Left forelimb (tissue), 1 donor: ENCODE measurements around the gene OR2Y1.
"Not testable (repeated sequence)": the region's sequence is repeated elsewhere in the genome, so short reads cannot be mapped to it uniquely, and the experiment has no call there.

Experiments
- DNase-seq: peaks from one replicate; pipeline ENCODE4 v3.0.0-alpha.2; 2018; ENCODE audit warnings: low spot score

Gene OR2Y1, protein sequence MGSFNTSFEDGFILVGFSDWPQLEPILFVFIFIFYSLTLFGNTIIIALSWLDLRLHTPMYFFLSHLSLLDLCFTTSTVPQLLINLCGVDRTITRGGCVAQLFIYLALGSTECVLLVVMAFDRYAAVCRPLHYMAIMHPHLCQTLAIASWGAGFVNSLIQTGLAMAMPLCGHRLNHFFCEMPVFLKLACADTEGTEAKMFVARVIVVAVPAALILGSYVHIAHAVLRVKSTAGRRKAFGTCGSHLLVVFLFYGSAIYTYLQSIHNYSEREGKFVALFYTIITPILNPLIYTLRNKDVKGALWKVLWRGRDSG

DNA sequence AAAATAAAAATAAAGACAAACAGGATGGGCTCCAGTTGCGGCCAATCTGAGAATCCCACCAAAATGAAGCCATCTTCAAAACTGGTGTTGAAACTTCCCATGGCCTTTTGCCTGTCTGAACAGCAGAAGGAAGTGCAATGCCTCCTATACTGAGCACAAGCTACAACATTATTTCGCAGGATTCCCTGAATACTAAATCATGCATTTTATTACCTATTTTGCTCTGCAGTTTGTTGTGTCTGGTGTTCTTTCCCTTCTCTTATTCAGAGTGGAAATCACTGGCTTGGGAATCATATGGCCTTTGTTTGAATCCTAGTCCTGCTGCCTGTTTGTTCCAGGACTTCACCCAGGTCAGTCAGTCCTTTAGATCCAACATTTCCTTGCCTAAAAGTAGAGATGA is at the start of gene OR2Y1:
Gene OR2Y1 (minus strand): TSS at position 101 of the 400 bp plus-strand sequence. CDS start 0 bp downstream, at position 101.
- no peak for DNase-seq

DNA sequence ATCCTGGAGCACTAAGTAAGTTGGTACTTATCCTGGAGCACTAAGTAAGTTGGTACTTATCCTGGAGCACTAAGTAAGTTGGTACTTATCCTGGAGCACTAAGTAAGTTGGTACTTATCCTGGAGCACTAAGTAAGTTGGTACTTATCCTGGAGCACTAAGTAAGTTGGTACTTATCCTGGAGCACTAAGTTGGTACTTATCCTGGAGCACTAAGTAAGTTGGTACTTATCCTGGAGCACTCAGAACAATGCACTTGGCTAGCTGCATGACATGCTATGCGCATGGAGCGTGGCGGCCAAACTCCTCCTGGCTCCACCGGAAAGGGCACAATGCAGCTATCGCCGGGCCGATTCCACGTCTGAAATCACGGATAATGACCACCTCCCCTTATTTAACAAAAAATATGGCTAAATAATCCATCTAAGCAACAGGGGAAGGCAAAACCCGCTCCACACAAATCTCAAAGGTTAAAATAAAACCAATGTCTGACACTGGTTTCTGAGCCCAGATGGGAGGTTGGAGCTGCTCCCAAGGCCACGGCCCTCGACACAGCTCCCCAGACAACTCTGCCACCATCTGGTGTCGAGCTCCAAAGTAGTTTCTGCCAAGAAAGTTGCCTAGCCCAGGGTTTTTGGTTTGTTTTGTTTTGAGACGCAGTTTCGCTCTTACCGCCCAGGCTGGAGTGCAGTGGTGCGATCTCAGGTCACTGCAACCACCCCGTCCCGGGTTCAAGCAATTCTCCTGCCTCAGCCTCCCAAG is 49.0 kb upstream of the OR2Y1 start:
- DNase-seq: not testable (repeated sequence)

DNA sequence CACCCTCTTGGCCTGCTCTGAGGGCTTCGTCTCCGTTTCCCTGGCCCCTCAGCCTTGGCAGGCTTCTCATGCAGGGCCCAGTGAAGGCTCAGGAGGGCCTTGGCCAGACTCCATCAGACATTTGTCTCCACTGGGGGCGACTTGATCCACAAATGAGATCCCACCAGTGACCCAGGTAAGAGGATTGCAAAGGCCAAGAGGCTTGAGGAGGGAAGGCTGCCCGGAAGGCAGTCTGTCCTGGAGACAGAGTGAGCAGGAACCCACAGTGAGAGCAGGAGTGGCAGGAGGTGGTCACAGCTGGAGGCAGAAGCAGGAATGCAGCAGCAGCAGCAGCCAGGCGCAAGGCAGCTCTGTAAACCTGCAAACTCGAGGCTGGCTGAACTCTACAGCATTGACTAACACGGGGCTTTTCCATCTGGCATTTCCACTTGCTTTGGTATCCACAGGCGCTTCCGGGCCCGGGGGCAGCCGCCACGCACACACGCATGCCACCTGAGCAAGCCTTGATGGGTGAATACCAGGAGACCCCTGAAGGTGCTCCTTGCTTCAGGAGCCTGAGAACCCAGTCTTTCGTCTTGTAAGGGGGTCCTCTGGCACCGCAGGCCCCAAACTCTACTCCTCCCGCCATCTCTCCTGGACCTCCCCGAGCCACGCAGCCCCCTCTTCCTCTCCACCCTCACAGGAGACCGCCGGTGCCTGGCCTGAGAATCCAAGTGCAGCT is 48.0 kb upstream of the OR2Y1 start:
- DNase-seq: no peak

DNA sequence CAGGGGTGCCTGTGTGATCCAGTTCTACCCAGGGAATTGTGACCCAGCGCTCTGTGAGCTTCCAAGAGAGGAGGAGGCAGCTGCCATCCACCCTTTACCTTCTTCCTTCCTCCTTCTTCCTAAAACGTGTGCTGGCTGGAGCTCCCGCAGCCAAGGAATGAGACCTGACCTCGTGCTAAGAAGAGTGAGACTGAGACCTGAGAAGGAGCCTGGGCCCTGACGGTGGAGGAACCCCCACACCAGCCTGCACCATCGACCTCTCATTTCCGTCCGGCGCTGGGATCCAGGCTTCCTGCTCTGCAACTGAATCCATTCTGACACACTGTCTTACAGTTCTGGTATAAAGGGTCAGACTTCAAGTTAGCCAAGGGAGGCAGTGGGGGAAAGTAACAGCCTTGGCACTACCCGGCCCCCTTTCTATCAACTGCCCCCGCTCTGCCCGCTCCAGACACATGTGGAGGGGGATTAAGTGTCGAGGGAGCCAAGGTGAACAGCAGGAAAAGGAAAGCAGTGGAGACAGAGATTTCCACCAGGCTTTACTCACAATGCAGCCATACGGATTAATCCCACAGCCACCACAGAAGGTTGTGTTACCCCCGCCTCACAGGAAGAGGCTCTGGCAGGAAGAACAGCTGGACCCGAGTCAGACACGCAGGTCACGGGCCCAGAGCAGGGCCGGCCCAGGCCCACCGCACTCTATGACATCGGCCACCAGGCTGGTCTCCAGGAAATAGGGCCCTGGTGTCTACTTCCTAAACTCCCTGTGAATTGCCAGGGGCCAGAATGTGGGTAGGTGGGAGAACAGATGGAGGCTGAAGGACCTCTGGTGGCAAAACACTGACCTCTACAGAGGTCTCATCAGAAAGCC is 46.9 kb upstream of the OR2Y1 start:
- no peak for DNase-seq

DNA sequence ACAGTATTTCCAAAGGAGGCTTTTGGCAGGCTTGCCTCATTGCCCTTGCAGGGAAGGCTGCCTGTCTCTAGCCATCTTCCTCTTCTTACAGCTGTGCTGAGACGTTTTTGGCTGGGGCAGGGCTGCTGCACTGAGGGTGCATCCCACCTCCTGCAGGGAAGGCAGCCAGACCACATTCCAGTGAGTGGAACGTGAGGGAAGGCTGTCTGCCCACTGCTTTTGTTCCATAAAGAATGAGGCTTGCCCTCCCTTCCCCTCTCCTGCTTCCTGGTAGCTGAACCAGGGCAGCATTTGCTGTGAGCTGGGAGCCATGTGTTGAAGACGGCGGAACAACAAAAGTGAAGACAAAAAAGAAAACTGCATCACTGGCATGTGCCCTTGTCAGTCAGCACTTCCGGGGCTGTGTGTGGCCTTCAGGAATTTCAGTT is 46.0 kb upstream of the OR2Y1 start:
- peak; percentile 82 for DNase-seq

DNA sequence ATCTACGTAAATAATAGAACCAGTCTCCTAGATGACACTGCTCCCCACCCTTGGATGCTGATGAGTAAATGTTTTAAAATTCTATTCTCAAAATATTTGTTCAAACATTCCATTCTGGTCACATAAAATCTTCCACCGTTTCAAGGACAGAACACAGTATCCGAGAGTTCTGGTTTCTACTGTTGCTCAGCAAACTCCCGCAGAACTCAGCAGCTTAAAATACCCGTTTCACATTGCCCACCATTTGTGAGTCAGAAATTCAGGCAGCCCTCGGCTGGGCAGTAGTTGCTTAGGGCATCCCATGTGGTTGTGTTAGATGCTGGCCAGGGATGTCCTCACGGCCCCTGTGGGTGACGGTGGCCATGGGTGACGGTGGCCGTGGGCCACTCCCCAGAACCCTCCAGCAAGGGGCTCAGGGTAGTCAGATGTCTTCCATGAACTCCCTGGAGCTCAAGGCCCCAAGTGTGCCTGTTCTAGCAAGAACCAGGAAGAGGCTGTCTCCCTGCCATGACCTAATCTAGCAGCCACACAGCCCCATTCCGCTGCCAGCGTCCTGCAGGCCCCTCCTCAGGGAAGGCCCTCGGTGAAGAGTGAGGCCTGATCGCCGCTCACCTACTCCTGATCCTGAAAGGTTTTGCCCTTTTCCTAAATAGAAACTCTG is 45.4 kb upstream of the OR2Y1 start:
- no peak for DNase-seq

DNA sequence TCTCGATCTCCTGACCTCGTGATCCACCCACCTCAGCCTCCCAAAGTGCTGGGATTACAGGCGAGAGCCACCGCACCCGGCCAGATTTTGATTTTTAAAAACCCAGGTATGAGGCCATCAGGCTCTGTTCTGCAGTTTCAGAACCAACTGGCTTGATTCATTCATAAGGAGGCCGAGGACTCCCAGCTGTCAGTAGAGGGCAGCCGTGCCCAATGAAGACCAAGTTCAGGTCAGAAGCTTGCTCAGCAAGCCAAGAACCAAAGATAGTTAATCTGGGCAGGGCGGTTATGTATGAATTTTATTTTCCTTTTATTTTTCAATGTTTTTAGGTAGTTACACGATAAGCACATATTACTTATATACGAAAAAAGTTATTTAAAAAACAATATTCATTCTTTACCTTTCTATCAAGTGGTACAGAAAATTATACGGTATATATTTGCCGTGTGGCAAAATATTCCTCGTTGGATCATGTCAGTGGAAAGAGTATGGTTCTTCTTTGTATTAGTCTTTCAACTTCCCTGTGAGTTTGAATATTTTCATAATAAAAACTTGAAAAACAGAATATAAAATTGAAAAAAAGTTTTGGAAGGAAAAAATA is 44.7 kb upstream of the OR2Y1 start:
- DNase-seq: no peak

DNA sequence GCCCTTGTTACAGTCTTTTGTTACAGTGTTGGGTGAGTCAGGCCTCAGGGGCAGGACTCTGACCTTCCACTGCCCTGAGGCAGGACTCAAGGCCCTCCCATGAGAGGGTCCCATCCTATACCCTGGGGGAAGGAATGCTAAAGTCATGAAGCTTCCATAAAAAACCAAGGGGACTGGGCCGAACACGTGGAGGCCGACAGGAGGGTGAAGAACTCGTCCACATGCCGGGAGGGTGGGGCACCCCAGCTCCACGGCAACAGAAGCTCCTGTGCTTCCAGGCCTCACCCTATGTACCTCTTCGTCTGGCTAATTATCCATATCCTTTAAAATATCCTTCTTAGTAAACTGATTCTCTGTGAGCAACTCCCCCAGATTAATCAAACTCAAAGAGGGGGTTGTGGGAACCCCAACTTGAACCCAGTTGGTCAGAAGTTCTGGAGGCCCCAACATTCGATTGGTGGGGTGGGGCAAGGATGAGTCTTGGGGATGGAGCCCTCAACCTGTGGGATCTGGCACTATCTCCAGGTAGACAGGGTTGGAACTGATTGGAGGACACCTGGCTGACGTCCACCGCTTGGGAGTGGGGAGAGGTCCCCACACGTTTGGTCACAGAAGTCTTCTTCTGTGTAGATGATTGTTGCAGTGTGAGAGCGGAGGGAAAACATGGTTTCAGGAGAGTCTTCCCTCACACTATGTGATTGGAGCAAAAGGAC is 43.6 kb upstream of the OR2Y1 start:
- DNase-seq: no peak

DNA sequence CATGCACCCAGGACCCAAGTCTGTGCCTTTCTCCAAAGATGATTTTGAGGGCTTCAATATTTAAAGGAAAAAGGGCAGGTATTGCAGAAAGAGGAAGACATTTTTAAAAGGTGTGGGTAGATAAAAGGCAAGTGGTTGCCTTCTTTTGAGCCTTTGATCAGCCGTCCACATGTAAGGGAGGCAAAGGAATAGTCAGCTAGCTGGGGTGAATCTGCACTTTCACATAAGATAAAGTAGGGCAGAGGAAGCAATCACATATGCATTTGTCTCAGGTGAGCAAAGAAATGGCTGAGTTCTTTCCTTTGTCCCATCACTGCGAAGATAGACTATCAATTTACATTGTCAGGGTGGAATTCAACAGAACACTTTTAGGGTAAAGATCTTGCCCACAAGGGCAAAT is 42.9 kb upstream of the OR2Y1 start:
- no peak for DNase-seq

DNA sequence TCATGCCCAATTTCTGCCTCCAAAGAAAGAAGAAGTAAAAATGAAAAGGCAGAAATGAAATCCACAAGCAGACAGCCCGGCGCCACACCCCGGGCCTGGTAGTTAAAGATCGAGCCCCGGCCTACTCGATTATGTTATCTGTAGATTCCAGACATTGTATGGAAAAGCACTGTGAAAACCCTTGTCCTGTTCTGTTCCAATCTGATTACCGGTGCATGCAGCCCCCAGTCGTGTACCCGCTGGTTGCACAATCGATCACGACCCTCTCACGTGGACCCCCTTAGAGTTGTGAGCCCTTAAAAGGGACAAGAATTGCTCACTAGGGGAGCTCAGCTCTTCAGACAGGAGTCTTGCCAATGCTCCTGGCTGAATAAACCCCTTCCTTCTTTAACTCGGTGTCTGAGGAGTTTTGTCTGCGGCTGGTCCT is 42.1 kb upstream of the OR2Y1 start:
- DNase-seq: not testable (repeated sequence)

DNA sequence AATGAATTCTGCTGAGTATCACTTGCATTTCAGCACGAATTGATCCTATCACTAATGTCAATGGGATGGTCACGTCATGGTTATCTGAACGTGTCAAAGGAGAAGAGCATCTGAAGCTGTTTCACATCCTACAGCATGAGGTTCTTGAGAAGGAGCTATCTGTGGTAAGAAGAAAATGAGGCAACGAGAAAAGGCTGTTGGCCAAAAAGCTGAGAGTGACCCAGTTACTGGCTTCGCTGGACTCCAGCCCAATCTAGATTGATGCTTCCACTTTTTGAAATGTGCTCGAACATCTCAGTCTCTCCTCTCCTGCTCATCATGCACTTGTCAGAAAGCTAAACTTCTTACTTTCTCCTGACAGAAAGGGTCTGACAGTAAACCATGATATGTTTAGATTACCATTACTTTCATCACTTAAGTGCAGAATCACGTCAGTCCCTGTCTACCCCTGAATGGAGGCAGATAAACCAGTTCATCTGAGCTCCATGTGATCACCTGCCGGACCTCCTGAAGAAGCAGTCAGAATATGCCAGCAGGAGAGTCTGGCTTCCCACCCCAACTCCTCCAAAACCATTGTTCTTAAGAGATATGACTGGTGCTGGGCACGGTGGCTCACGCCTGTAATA is 40.2 kb upstream of the OR2Y1 start:
- DNase-seq: no peak

DNA sequence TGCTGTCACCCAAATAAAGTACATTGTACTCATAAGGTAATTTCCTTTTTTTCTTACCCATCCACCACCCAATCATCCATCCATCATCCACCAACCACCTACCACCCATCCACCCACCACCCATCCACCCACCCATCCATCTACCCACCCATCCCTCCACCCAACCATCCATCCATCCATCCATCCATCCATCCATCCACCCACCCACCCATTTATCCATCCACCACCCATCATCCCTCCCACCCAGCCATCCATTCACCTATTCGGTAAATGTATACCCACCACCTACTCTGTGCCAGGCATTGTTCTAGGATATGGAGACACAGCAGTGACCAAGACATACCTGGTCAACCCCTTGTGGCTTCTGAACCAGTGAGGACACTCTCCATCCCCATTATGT is 37.6 kb upstream of the OR2Y1 start:
- no peak for DNase-seq

DNA sequence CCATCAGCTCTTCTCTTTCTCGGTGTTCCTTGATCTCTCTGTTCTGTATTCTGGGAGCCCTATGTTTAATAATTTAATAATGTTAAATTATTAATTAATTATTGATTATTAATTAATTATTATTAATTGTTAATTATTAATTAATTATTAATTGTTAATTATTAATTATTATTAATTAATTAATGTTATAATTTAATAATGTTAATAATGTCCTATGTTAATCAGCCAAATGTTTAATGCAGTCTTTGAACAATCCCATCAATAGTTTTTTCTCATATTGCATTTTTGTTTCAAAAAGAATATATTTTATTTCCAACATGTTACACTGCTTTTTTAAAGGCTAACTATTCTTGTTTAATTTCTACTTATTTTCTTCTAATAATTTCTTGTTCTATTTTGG is 36.5 kb upstream of the OR2Y1 start:
- DNase-seq: no peak

DNA sequence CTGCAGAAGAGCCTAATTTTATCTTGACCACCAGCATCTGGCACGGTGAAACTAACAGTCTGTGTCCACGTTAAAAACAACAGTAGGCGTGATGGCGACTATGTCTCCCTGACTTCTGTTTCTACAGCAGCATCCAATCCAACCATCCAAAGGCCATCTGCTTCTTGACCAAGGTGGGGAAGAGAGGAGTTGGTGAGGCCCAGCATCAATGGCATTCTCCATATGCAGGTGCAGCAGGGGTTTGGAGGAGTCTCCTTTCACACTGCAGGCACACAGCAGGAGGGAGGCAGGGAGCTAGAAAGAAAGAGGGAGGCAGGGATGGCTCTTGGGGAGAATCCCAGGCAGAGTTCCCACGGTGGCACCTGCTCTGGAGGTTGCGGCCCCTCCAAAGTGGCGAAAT is 35.8 kb upstream of the OR2Y1 start:
- DNase-seq: no peak

DNA sequence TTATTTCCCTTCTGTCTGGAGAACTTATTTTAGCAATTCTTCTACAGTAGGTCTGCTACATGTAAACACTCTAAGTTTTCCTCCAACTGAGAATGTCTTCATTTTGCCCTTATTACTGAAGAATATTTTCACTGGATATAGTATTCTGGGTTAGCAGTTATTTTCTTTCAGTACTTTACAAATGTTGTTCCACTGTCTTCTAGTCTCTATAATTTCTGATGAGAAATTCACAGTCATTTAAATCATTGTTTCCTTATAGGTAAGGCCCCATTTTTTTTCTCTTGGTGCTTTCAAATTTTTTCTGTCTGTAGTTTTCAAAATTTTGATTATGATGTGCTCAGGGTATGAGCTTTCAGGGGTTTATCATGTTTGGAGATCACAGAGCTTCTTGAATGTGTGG is 32.0 kb upstream of the OR2Y1 start:
- no peak for DNase-seq

DNA sequence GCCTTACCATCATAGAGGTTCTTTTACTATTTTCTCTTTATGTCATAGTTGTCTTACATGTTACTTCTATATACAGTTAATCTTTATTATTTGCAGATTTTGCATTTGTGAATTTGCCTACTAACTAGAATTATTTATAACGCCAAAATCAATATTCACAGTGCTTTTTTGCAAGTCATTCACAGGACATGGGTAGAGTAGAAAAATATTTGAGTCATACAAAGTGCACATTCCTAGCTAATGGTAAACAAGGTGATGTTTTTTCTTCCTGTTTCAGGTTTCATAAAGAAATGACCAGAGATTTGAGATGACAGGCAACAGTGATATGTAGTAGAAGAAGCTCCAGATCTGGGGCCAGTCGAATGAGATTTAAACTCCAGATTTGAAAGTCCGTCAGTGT is 30.0 kb upstream of the OR2Y1 start:
- DNase-seq: no peak

DNA sequence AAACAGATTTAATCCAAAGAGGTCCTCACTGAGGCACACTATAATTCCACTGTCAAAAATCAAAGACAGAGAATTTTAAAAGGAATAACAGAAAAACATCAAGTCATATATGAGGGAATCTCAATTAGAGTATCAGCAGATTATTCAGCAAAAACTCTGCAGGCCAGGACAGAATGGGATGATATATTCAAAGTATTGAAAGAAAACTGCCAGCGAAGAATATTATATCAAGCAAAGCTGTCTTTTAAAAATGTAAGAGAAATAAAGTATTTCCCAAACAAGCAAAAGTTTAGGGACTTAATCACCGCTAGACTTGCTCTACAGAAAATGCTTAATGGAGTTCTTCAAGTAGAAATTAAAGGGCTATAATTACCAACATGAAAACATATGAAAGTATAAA is 15.7 kb upstream of the OR2Y1 start:
- DNase-seq: no peak

DNA sequence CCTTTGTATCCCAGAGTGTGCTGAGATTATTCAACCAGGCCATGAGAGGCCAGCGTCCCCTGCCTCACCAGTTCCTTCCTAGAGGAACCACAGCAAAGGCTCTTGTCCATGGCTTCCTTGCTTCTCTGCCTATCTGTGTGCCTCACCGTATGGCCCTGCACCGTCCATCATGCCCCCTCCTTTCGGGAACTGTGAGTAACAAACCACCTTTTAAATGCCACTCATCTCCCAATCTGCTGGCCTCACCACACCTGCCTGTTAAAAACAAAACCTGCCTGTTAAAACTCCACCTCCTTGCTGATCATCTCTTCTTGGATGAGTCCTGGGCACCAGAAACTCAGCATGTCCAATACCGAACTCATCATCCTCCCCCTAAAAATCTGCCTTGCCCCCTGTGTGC is 4.4 kb upstream of the OR2Y1 start:
- no peak for DNase-seq

DNA sequence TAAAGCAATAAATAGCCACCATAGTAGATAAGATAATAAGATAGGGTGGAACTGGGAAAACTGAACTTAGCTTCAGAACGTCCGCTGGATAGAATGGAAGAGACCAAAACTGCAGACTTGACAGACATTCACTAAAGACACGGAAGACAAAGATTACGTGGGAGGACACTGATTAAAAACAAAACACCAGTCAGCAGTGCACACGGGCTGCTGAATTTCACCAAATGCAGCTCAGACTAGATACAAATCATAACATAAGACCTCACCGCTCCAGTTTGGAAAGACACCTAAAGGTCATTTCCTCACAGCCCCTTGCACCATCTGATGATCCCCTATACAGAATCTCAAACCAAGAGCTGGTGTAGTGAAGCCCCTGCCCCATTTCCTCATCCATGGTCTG is 2.9 kb upstream of the OR2Y1 start:
- no peak for DNase-seq

DNA sequence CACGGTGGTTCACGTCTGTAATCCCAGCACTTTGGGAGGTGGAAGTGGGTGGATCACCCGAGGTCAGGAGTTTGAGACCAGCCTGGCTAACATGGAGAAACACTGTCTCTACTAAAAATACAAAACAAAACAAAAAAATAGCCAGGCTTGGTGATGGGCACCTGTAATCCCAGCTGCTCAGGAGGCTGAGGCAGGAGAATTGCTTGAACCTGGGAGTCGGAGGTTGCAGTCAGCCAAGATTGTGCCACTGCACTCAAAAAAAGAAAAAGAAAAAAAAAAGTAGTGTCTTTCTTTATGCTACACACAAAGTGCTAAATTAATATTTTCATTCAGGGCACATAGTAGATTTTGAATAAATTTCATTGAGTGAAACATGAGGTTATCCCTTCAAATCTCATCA is 1.1 kb upstream of the OR2Y1 start:
- DNase-seq: not testable (repeated sequence)
